GM19239 (cell line): ENCODE results near the gene RTL5.

Source experiments
- DNase-seq: peaks from one replicate; pipeline ENCODE4 v3.0.0; 2011; ENCODE audit warnings: low spot score; ENCODE audit not compliant: insufficient read length
- FAIRE-seq: peaks from 2 replicates; lab custom pipeline; 2011; peaks lifted over from hg19 to GRCh38; lab: Jason Lieb, UNC

The RTL5 gene

DNA sequence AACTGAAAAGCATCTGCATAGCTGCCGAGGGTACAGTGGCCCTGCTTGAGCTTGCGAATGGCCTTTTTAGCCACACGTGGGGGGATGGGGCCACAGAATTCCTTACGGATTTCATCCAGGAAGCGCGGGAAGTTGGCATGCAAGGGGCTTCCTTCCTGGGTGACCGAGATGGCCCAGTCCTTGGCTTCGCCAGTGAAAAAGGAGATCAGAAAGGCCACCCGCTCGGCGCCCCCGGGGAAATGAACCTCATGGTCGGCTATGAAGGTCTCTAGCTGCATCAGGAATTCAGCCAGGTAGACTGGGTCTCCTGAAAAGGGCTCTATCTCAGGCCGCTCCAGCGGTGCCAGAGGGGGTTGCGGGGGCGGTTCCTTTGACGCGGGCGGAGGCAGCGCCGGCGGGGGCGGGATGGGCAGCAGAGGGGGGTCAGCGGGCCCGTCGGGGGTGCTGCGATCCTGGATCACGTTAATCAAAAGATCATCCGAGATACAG, 909 bp downstream of the RTL5 start:
- FAIRE-seq: no peak
- DNase-seq: no peak

DNA sequence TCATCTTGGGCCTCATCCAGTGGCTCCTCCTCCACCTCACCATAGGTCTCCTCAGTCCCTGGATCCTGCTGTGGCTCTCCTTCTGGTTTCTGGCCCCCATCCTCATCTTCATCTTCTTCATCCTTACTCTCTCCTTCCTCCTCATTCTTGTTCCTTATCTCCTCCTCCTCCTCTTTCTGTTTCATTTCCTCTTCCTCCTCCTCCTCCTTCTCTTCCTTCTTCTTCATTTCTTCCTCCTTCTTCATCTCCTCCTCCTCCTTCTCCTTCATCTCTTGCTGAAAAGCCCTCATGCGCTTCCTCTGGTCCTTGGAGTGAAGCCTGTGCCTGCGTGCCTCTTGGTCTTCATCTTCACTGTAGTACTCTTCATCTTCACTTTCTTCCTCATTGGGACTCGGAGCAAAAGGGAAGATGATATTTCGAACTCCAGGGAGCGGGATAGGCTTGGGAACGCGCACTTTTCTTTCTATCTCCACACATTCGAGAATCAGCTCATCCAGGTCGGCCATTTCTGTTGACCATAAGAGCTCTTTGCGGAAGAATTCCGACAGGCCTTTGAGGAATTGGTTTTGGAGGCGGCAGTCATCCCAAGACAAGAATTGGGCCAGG, 1.5 kb downstream of the RTL5 start:
- DNase-seq: no peak
- no peak for FAIRE-seq

DNA sequence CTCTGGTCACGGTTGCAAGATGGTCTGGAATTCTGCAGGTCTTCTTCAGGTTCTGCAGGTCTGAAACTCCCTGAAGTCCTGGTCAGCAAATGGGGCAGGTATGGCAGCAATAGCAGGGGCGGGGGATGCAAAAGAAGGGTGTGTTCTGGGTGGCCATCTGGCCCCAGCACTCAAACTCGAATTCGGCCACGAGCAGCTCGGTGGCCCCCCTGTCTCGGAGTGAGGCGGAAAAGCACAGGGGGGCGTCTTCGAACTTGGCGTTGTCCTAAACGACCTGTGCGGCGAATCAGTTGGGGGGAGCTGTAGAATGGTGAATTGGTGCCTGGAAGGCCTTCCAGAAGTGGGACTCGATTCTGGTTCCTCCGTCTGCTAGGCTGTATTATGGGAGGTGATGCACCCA, 2.1 kb downstream of the RTL5 start:
- DNase-seq (no peak), FAIRE-seq (no peak)

DNA sequence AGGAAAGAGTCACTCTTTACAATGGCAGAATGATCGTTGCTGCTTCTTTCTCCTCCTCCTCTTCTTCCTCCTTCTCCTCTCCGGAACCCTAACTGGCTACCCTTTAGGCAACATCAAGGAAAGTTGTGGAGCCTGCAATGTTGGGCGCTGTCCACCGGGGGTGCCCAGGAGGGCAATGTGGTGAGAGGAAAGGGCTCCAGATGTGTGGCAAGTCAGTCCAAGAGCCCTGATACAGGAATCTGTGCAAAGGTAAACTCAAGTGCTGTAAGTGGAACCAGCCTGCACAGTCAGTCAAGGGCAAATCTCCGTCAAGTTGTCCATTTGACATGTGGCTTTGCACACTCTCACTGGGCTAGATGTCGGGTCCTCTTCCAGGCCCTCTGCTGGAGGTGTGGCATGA, 2.8 kb downstream of the RTL5 start:
- DNase-seq (no peak), FAIRE-seq (peak; percentile 11)

DNA sequence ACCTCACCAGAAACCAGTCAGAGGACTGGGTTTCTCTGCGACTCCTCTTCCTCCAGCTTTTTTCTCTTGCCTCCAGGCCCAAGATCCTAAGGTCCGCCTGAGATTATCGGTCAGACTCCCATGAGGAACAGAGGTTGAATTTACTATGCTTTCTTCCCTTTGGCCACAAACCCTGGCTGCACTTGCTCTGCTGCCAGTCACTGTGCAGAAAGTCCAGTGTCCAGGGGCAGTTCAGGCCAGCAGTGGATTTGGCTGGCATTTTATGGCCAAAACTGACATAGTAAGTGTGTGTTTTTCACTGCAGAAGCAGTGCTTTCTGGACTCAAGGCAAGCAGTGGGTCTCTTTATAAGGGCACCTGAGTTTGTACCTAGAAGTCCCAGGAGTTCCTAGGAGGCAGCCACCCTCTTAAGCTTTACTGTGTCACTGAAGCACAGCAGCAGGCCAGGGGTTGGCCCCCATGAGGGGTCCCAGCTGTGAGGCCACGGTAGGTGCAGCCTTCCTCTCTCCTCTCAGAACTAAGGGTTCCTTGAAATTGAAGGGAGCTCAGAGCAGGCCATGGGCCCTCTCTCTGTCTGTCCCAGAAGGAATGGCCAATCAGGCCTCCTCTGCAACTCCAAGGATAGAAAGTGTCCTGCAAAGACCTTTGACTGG, 3.4 kb downstream of the RTL5 start:
- DNase-seq (no peak), FAIRE-seq (no peak)

DNA sequence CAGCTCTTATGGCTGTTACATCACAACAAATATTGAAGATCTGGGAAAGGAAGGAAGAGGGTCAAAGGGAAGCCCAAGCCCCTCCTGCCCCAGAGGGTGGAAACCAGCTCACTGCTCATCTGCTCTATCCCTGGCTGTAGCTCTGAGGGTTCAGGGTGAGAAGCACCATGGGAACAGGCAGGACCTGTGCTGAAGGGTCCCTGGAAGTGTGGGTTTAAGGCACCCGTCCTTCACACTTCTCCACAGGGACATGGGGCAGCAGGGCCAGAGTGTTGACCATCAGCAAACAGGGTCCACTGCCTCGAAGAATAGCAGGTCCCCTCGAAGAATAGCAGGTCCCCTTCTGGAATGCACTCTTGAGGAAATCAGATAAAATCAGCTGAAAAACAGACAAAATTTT, 4.4 kb downstream of the RTL5 start:
- FAIRE-seq: no peak
- no peak for DNase-seq

DNA sequence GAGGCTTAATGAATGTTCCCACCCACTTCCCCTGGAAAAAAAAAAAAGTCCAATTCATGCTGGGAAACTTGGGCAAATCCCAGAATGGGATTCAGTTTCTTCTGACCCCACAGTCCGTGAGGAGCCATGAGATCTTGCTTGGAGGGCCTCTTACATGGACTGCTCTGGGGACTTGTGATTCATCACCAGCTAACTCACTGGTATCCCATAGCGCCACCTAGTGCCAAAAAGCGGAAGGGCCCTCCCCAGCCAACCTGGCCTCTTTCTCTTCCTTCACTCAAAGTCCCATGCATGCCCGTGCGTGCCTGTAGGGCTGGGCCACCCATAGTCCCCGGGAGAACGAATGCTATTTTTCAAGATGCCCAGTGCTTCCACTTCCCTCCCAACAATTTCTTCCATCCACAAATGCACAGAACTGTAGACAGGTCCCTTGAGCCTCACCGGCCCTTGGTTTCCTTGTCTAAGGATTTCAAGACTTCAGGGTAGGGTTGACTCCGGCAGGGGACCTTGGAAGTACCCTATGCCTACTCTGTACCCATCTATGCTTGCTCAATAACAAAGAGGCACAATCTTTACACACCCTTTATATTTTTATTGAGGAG, 5.1 kb downstream of the RTL5 start:
- DNase-seq: peak; percentile 48
- peak; percentile 91 for FAIRE-seq

DNA sequence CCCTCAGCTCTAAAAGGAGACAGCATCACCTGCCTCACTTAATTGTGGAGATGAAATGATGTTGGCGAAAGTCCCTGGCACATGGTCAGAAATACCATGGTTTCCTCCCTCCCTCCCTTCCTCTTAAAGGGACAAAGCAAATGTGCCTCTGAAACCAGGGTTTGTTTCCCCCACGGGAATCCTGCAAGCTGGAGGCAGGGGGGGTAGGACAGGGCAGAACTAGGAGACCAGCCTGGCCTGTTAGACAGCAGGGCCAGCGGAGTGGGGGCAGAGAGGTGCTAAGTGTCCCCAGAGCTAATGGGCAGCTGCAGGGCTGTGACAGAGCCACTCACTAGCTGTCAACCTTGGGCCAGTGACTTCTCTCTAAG, 5.7 kb downstream of the RTL5 start:
- no peak for DNase-seq
- no peak for FAIRE-seq

DNA sequence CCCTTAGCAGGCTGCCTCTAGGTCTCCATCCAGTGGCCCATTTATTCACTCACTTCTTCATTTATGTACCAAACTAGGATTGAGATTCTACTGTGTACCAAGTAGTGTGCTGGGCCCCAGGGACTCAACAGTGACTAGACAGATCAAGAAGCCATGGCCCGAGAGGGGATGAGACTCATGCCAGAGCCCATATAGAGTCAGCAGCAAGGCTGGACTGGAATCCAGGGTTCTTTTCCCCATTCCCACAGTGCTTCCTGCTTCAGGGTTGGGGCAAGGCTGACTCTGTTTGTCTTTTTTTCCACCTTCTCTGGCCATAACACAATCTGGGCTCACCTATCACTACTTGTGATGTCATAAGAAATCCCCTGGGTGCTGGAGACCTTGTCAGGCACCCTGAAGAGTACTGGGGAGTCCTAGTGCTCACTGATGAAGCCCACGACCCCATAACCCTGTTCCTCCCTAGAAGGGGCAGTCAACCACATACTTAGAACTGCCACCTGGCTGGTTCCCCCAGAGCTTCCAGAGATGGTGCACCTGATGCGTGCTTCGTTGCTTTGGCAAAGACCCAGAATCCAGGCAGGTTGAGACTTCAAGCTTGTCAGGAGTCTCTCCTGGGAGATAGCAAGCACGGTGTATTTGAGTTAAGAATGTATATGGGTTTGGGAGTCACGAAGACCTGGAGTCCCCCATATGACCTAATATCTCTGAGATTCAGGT, 6.2 kb downstream of the RTL5 start:
- DNase-seq: no peak
- FAIRE-seq: no peak

DNA sequence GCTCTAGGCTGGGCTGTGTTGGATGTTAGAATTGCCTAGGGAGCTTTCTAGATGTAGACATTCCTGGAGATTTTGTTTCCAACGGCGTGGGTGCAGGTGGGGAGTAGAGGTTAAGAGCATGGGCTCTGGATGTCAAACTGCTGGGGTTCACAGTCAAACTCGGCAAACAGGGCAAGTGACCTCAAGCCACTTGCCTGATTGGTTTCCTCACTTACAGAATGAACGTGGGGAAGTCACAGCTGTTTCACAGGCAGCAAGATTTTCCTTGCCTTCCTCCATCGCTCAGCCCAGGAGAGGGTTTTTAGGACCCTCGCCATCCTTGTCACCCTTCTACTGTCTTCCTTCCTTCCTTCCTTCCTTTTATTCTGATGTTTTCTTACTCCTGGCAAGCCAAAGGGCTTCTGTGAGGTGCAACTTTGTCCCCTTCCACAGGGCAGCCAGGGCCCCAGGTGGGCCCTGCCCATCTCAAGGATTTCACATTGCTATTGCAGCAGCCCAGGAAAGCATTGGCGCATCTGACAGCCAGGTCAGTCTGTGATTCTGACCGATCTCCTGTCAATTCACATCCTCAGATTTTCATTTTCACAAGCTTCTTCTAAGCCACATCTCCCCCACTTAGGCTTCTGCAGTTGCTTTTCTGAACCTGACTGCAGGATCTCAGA, 7.0 kb downstream of the RTL5 start:
- FAIRE-seq (no peak), DNase-seq (no peak)

DNA sequence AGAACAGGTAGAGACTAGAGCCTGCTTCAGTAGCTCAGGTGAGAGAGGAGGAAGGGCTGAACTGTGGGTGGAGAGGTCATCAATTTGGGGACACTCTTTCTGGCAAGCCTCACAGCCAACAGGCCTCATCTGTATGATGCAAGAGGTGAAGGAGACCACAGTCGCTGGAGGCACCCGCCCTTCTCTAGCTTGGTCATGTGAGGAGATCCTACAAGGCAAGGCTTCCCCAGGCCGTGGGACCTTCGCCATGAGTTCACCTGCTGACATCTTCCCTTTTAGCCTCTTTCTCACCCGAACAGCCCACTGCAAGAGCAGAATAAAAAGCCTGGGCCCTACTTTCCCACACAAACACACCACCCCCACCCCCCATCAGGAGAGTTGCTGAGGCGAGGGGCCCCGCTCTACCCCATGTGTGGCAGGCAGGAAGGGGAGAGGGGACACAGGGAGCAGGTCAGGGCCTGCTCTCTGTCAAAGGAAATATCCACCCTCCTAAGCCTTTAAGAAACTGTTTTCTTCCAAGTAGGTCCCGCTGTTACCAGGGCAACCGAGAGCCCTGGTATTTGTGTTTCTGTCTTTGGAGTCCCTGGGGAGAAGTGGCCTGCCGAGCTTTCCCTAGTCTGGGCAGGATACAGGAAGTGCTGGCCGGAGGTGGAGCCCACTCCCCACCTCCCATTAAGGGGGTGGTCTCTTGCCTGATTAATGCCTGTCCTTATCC, 8.1 kb downstream of the RTL5 start:
- FAIRE-seq (no peak), DNase-seq (no peak)

DNA sequence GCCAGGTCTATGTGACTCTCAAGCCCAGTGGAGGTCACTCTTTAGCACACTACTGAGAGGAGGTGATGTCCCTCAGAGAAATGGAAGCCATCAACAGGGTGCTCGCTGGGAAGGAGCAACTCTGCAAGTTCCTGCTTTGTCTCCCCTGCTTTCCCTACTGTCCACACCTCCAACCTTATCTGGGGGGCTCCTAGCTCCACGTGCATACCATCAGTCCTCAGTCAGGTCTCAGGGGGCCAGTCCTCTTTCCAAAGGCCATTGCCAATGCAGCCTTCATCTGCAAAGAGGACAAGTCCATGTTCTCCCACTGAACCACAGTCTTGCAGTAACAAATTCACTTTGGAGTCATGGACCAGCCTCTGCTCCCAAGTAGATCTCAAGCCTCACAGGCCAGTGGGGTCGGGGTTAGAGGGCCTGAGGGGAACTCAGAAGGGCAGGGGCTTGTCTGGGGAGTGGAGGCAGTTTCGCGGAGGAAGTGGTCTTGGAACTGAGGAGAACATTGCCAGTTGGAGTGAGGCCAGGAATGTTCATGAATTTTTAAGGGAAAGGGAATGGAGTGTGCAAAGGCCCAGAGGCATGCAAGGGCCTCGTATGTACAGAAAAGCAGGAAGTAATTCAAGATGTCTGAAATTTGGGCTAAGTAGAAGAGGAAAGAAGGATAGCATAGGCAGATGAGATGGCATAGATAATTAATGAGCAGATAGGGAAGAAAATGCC, 8.9 kb downstream of the RTL5 start:
- no peak for DNase-seq

DNA sequence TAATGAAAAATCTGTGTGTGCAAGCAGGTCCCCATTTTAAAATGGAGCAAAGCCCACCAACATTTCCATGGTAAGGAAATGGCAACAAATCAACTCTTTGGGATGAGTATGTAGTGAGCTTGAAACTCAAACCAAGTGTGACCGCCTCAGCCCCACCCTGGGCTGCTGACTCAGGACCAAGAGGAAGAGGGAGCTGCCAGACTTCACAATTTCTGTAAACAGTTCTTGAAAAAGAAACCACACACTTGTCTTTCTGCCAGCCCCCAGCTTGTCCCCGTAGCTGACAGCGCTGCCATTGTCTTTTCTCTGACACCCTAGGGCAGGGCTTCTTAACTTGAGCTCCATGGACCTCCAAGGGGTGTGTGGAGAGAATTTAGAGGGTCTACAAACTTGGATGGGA, 10.3 kb downstream of the RTL5 start:
- peak; percentile 73 for FAIRE-seq
- DNase-seq: peak; percentile 8

More for the DNA sequence above, 8.9 kb downstream of the RTL5 start:
- no peak for FAIRE-seq

DNA sequence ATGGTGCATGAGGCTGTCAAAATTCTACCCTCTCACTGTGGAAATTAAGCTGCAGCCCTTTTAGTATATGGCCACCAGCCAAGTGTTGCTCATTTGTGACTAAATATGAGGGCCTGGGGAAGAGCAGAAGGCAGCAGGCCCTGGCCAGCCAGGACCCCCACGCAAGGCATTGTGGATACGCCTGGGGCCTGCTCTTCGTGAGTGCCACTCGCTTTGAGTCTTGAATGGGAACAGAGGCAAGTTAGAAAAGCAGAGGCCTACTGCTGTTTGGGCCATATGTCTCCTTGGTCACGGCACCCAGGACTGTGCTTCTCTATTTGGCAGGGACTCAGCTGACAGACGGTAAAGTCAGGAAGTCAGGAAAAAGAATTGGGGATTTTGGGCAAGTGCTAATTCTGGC, 10.9 kb downstream of the RTL5 start:
- no peak for FAIRE-seq
- no peak for DNase-seq

DNA sequence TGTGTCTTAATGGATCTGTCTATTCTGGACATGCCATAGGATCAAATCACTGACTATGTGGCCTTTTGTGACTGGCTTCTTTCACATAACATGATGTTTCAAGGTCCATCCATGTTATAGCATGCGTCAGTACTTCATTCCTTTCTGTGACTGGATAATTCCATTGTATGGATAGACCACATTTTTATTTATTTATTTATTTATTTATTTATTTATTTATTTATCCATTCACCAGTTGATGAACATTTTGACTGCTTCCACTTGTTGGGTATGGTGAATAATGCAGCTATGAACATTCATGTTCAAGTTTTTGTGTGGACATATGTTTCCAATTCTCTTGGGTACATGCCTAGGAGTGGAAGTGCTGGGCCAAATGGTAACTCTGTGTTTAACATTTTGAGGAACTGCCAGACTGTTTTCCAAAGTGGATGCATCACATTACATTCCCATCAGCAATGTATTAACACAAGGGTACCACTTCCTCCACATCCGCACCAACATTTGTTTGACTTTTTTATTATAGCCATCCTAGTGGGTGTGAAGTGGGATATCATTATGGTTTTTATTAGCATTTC, 14.0 kb downstream of the RTL5 start:
- FAIRE-seq (no peak), DNase-seq (no peak)

DNA sequence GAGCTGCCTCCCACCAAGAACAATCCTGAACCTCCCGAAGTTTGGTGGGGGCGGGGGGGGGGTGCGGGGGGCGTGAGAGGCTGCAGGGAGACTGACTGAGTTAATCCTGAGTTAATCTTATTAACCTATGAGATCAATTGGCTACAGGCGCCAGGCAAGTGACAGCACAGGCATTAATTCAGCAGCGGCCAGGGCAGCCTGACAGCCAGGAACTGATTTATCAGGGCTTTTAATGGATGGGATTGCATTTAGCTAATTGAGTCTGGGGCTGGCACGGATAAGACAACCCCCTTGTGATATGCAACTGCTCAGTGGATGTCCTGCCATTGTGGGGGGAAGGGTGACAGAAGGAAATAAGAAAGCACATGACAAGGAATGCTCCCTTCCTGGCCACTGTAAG, 16.3 kb downstream of the RTL5 start:
- no peak for FAIRE-seq

DNA sequence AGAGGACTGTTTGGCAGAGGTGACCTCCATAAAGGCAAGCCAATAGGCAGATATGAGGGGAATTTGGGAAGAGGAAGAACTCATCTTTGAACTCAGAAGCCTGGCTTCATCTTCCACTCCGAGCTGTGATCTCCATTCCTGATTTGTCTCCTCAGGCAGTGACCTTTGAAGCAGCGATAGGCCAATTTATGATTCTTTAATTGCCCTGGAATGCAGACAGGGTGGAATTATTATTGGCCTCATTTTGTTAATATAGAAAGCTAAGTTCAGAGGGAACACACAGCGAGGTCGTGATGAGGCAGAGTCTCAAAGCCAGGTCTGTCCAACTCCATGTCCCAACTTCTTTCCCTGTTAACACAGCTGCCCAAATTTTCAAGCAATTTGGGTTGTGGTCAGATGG, 16.9 kb downstream of the RTL5 start:
- FAIRE-seq (no peak), DNase-seq (no peak)

More for the DNA sequence above, 16.3 kb downstream of the RTL5 start:
- no peak for DNase-seq

DNA sequence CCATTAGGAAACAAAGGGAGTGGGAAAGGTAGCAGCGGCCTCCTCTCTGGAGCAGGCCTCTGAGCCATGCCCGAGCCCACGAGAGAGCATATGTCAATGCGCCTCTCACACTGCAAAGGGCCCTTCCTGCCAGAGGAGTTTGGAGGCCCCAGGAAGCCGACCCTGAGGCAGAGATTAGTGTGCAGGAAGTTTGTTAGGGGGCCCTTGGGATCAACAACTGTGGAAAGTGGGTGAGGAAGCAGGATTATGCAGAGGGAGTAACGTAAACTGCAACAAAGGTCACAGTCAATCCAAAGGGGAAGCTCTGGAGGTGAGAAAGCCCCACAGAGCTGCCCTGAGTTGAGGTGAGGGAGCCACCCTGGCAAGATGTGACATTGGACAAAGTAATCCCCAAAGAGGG, 17.4 kb downstream of the RTL5 start:
- DNase-seq (no peak), FAIRE-seq (no peak)

DNA sequence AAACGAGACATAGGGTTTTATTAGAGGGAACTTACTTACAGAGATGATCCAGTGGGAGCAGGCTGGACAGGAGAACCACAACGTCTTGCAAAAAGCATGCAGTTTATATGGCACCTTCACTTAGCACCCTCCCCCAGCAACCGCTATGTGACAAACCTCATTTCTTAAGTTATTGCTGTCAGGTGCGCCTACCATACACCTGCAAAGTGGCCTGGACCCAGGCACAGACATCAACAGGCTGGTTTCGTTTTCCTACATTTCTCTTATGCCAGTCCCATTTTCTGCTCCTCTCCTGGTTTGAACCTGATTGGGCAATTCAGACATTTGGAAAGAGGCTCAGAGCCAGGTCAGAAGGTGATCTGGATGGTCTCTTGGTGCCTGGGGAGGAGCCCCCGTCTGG, 18.3 kb downstream of the RTL5 start:
- DNase-seq (no peak), FAIRE-seq (no peak)
